ENCODE measurements around the gene CDH2.

CDH2 gene

DNA sequence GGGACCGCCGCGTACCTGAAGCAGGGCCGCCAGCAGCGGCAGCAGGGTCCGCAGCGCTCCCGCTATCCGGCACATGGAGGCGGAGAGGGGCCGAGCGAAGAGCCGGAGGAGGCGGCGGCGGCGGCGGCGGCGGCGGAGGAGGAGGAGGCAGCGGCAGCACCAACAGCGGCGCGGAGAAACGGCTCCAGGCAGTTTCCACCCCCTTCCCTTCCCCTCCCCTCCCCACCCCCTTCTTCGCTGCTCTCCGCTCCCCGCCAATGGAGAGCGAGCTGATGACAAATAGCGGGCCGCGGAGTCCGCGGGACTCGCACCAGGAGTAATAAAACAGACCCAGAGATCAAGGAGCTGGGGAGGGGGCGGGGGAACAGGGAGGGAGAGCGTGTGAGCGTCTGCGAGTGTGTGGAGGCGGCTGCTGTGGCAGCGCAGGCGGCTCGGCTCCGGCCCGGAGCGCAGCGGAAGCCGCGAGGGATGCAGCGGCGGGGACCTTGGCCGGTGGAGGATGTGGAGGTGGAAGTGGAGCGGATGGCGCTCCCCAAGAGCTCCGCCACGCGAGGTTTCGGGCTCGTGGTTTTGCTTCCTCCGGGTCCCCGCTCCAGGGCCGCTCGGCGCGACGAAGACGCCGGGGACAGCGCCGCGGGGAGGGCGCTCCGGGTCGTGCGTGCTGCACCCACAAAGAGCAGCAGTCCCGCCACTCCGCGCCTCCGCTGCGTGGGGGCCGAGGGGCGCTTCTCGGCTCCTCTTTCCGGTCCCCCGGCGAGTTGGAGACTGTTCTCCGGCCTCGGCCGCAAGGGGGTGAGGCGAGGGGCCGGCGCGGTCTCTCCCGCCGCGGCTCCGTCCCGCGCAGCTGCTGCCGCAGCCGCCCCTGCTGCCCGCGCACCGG is at the start of gene CDH2:
CDH2 (minus strand) TSS at position 183 of the 880 bp plus-strand sequence; CDS start at position 75, 108 bp downstream.
- DNase-seq: peak; percentile 46 to 61

DNA sequence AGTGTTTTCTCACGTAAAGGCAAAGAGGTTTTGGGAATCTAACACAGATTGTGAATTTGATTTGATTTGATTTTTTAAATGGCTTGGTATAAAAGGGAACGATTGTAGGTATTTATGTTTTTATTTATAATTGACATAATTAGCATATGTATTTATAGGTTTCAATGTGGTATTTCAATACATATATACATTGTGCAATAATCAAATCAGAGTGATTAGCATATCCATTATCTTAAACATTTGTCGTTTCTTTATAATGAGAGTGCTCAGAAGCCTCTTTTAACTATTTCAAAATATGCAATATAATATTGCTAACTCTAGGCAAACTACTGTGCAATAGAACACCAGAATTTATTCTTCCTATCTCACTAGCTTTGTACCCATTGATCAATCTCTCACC is 35.1 kb upstream of the CDH2 start:
- DNase-seq: no peak

GRCh38 chr18:28208712-28209265 is 31.9 kb upstream of the CDH2 start:
- no peak for DNase-seq

GRCh38 chr18:28208268-28208667 is 31.3 kb upstream of the CDH2 start:
- no peak for DNase-seq

GRCh38 chr18:28204154-28204553 is 27.2 kb upstream of the CDH2 start:
- DNase-seq: peak in 1 of 2 experiments; percentile 30

DNA sequence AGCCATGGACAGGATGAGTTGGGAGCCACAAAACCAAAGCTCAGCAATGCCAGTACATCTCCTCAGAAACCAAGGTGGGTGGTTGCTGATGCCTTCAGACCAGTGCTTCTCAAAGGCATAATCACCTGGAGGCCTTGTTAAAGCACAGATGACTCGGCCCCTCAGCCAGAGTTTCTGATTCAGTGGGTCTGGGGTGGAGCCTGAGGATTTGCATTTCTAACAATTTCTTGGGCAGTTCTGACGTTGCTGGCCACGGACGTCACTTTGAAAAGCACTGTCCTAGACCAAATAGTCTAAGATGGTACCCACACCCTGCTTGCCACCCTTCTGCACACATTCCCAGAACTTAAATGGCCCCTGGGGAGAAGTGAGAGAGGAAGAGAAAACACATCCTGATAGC is 24.1 kb upstream of the CDH2 start:
- DNase-seq: no peak

DNA sequence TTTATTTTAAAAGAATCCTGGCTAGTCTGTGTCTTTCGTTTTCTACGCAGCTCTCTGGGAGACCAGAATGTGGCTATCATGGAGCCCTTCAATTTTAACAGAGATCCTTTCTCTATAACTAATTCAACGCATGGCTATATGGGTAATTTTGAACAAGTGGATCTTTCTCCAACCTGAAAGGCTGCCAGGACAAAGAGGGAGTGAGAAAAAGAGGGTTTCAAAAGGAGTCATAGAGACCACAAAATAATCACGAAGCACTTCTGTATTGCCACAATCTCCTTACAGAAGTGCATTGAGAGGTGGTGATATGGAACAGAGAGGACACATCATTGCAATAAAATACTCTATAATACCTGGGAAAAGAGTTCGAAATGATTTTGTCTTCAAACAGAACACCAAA is 21.7 kb upstream of the CDH2 start:
- no peak for DNase-seq

DNA sequence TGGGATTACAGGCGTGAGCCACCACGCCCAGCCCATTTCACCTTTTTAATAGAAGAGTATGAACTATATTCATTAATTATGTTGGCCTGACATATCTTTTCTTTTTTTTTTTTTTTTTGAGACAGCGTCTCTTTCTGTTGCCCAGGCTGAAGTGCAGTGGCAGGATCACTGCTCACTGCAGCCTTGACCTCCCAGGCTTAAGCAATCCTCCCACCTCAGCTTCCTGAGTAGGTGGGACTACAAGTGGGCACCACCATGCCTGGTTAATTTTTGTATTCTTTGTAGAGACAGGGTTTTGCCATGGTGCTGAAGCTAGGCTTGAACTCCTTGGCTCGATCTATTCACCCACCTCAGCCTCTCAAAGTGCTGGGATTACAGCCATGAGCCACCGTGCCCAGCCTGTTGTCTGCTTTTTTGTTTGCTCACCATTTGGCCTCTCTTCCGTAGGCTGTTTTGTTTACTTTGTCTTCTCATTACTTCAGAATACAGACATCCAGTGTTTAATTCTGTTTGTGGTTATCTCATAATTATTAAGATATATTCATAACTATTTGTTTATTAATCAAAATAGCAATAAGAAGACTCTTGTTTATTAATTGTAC is 16.3 kb upstream of the CDH2 start:
- DNase-seq: no peak

GRCh38 chr18:28189400-28190239 is 12.7 kb upstream of the CDH2 start:
- no peak for DNase-seq

DNA sequence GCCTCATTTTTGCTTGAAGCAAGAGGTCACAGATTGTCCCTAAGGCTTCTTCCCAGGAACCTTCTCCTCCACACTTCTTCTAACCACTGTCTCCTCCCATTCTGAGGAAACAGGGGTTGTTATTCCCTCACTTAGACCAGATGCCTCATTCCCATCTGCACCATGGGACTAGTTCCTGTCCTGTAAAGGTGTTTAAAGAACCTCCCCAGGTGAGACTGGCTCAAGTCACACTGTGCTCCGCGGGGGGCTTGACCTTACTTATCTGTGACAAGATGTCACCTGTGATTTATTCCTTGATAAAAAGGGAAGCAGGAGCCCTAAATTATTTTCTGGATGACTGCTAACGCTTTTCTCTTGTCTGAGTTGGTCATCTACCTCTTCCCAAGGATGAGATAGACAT is 8.2 kb upstream of the CDH2 start:
- no peak for DNase-seq

DNA sequence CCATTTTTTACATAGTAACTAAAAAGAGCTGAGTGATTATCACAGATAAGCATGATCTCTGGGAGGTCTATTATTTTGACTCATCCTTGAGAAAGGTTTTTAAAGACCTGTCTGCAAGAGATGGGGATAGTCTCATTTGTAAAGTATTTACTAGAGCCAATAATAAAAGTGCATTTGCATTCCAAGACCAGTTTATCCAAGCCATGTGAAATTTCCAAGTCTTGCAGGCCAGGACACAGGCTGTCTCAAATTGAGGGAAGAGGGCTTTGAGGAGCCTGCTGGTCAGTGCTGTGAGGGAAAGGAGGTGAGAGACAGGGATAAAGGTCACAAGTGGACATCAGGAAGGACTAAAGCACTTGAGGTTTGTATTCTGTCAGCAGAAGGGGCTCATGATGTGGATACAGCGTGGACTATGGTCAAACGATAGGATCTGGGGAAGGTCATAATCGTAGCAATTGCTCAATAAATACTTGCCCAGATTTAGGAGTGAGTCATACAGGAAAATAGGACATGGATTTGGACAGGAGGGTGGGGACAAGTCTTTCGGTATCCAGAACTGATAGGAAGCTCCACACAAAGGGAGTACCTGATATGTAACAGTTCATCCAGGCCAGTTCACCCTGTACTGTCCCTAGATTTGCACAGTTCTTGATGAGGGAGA is 6.6 kb upstream of the CDH2 start:
- DNase-seq: no peak

DNA sequence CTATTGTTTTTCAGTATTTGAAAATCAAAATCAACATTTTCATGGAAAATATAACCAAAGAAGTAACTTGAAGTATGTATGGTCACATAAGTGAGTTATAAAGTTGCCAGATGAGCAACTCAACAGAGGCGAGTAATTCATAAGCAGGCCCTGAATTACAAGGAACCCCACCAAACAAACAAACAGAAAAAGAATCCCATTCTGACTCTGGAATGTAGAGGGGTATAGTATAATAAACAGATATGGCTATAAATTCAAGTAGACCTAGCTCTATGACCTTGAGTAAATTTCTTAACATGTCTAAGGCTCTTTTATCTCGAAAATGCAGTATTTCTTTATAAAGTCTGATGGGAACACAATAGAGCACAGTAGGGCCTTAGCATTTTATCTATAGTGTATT is 4.7 kb upstream of the CDH2 start:
- DNase-seq: no peak

GRCh38 chr18:28178720-28179119 is 1.8 kb upstream of the CDH2 start:
- DNase-seq: peak in 1 of 2 experiments; percentile 7

GRCh38 chr18:28177828-28178635 is 1.1 kb upstream of the CDH2 start:
- DNase-seq: peak in 1 of 2 experiments; percentile 42

DNA sequence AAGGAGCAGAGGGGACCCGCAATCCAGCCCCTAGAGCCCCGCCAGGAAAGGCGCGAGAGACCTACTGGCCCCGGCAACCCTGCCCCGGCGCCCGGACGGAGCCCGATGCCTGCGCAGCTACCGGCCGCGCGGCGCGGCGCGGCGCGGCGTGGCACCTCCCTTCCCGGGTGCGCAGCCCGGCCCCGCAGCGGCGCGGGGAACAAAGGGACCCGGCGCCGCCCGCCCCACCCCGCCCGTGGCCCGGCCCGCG is 307 bp downstream of the CDH2 start:
- DNase-seq: no peak

GRCh38 chr18:28175930-28176697 is 816 bp downstream of the CDH2 start:
- peak in 1 of 2 experiments; percentile 61 for DNase-seq

DNA sequence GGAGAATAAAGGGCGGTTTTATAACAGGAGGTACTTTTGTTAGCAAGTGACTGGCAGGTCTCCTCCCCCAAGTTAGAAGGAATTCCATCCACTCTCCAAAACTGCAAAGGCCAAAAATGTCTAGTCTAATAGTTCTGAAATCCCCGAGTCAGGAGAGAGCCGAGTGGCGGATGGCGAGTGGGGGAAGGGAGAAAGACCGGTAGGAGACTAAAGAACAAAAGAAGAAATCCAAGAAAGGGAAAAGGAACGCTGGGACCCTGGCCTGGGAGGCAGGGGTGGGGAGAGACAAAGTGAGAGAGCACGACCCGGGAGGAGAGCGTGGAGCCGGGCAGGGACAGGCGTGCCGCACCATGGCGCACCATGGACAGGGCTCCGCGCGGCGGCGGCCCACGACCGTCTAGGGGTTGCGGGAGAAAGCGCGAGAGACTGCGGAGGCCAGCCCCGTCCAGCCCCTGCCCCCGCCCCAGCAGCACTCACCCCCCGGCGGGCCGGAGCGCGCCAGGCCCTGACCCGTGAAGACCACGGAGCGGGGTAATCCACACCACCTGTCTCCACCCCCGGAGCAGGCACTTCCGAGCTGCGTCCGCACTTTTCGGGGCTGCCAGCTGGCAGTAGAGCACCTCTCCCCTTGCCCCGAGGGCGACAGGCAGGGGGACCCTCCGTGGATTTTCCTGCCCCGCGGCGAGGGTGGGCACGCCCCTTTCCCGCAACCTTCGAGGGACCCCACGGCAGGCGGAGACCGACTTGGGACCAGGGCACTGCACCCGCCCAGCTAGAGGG is 1.6 kb downstream of the CDH2 start:
- DNase-seq: no peak

- no peak for DNase-seq
Observed at GRCh38 chr18:28174181-28174905, 2.6 kb downstream of the CDH2 start.

DNA sequence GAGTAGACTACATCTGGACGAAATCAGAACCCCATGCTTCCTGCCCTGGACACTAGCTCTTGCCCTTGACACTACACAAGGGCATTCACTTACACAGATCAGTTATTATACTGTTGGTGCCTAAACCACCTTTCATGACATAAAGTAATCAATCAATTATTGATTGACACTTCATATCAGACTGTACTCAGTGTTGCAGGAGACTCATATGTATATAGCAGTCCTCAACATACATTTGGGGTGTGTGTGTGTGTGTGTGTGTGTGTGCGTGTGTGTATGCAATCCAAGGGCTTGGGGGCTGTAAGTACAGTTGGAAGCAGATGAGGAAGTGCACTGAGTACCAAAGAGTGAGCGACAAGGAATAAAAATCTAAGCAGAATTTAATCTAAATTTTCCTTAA is 5.1 kb downstream of the CDH2 start:
- no peak for DNase-seq

- DNase-seq: no peak
Observed at GRCh38 chr18:28168725-28169124, 8.2 kb downstream of the CDH2 start.

Measured in SW 1271 (cell line).